Cardiac ventricle fibroblast (primary cell): Measurements from ENCODE around the gene RPA4. TPM values are rescaled to one million over a fixed set of nuclear protein-coding genes. Genes with fewer than 3 reads are reported as not detected.

Source experiments
- total RNA-seq: library from RNA; depleted of rRNA; stranded (reverse); fragments of >200 nt; gene quantifications from 2 replicates; pipeline ENCODE4 v1.2.3, GENCODE V29; 2015

RPA4 gene, protein sequence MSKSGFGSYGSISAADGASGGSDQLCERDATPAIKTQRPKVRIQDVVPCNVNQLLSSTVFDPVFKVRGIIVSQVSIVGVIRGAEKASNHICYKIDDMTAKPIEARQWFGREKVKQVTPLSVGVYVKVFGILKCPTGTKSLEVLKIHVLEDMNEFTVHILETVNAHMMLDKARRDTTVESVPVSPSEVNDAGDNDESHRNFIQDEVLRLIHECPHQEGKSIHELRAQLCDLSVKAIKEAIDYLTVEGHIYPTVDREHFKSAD
- 0.12 and 0.20 TPM in 2 replicates for total RNA-seq

GRCh38 chrX:96883608-96884007 lies at the start of gene RPA4:
Gene RPA4, plus strand, starts transcription at chrX:96883908. Its CDS starts 403 bp downstream, at chrX:96884311.

Other genes with a start within 250 kb of the RPA4 start
- gene DIAPH2, start 199.1 kb upstream of the RPA4 start, total RNA-seq = 14.9 and 15.5 TPM in 2 replicates